ENCODE results near the gene ACOX3. TPM values are rescaled to one million over a fixed set of nuclear protein-coding genes. Genes with fewer than 3 reads are reported as not detected.
"Not testable (repeated sequence)": the region's sequence is repeated elsewhere in the genome, so short reads cannot be mapped to it uniquely, and the experiment has no call there.

Gene ACOX3
- total RNA-seq, 1 donor from 2014 or later = 28.4 TPM

DNA sequence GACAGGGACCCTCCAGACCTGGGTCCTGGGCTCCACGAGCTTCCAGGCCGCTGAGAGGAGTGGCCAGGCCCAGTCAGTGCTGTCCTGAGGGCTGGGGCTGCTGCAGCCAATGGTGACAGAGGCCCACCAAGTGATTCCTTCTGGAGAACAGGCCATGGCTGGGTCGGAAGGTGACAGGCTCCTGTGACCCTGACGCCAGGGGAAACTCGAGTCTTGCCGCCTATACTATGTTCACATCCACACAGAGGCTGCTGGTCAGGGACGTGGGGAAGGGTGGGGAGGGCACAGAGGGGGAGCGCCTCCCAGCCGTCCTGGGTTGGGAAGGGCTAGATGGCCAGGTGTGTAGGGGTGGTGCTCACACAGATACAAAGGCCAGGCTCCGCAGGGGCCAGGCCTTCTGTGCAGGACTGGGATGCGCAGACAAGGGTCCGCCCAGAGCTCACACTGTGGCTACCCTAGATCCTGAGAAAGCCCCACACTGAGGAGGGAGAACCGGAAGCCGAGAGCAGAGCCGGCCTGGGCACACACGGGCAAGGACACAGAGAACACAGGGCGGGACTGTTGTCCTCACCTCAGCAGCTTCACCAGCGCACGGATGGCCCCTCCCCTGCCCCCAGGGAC is 89.6 kb downstream of the ACOX3 start:
- no peaks in the 10 kb centered on the region for H3K9me3 Mint-ChIP-seq
- H3K4me1 Mint-ChIP-seq (ENCODE audit: low read depth) = no peaks in the 10 kb centered on the region
- intact Hi-C loops (cut with micrococcal nuclease) = no loop called here
- no peak overlapping the region for H3K4me3 Mint-ChIP-seq (ENCODE audit: low read depth)
- no peaks in the 10 kb centered on the region for H3K36me3 Mint-ChIP-seq (ENCODE audit: low read depth)
- H3K27me3 Mint-ChIP-seq (ENCODE audit: low read depth) = peaks cover 2% of the 10 kb centered on the region
- no peak for DNase-seq (ENCODE audit: low spot score)
- H3K27ac Mint-ChIP-seq = no peak overlapping the region

DNA sequence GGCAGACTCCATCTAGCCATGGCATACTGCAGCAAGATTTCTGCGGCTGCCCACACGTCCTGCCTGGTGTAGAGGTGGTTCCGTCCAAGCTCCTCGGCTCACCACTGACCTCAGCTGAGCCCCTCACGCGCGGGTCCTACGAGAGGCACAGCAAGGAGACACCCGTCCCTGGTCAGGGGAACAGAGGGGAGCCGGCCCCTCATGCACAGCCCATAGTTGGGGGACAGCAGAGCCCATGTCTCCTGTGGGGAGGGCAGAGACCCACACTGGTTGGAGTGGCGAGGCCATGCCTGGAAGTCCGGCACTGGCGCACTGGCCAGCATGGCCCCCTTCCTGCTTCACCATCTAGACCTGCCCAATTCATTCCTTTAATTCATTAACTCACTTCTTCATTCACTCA is 90.2 kb downstream of the ACOX3 start:
- Mint-ChIP-seq H3K4me1 (ENCODE audit: low read depth) (no peaks in the 10 kb centered on the region), H3K27ac (no peak overlapping the region), H3K9me3 (no peaks in the 10 kb centered on the region), H3K36me3 (ENCODE audit: low read depth) (no peaks in the 10 kb centered on the region), H3K27me3 (ENCODE audit: low read depth) (peaks cover 2% of the 10 kb centered on the region), H3K4me3 (ENCODE audit: low read depth) (no peak overlapping the region)
- intact Hi-C loops (cut with micrococcal nuclease) = no loop called here
- DNase-seq (ENCODE audit: low spot score) = no peak

DNA sequence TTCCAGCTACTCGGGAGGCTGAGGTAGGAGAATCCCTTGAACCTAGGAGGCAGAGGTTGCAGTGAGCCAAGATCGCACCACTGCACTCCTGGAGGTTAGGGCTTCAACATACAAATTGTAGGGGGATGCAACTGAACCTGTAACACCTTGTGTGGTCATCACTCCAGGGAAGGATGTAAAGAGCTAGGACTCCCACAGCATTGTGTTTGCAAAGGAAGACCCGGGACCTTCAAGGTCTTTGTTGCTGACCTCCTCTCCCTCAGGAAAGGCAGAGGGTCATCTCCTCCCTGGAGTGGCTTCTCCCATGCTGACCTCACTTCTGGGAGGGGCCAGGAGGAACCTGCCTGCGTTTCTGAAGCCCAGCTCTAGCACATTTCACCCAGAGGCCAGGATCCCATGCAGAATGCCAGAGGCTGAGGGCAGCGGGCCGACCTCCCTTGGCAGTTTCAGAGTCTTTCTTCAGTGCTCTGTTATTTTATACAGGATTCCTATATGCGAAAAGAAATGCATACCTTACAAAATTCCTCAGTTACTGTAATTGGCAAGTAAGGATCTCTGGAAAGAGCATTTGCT is 90.8 kb downstream of the ACOX3 start:
- no peak overlapping the region for H3K27ac Mint-ChIP-seq
- no peak overlapping the region for H3K4me3 Mint-ChIP-seq (ENCODE audit: low read depth)
- H3K4me1 Mint-ChIP-seq (ENCODE audit: low read depth) = no peaks in the 10 kb centered on the region
- H3K36me3 Mint-ChIP-seq (ENCODE audit: low read depth) = no peaks in the 10 kb centered on the region
- intact Hi-C loops (cut with micrococcal nuclease) = no loop called here
- no peak for DNase-seq (ENCODE audit: low spot score)
- no peaks in the 10 kb centered on the region for H3K9me3 Mint-ChIP-seq
- peaks cover 2% of the 10 kb centered on the region for H3K27me3 Mint-ChIP-seq (ENCODE audit: low read depth)

DNA sequence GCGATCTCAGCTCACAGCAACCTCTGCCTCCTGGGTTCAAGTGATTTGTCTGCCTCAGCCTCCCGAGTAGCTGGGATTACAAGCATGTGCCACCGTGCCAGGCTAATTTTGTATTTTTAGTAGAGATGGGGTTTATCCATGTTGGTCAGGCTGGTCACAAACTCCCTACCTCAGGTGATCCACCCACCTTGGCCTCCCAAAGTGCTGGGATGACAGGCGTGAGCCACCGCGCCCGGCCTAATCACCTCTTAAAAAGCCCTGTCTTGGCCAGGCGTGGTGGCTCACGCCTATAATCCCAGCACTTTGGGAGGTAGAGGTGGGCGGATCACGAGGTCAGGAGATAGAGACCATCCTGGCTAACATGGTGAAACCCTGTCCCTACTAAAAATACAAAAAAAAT is 91.3 kb downstream of the ACOX3 start:
- H3K27me3 Mint-ChIP-seq (ENCODE audit: low read depth); H3K9me3 Mint-ChIP-seq; H3K4me3 Mint-ChIP-seq (ENCODE audit: low read depth); H3K4me1 Mint-ChIP-seq (ENCODE audit: low read depth); H3K36me3 Mint-ChIP-seq (ENCODE audit: low read depth); H3K27ac Mint-ChIP-seq; DNase-seq (ENCODE audit: low spot score); intact Hi-C loops (cut with micrococcal nuclease): not testable (repeated sequence)

DNA sequence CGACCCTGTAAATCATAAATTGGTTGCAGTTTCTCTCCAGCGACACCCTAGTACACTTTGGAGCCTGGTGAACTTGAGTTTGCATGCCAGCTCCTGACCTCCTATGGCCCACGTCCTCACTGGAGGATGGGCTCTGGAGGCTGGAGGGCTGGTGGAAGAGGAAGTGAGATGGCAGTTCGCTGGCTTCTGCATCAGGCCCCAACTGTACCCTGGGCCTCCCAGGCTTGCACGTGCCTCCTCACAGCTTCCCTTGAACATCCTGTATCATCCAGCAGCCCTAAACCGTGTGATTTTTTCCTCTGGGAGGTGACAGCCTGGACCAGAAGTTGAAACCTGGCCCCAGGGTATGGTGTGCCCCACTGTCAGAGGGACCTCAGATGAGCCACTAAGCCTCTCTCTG is 92.5 kb downstream of the ACOX3 start:
- no peak overlapping the region for H3K27ac Mint-ChIP-seq
- no peaks in the 10 kb centered on the region for H3K9me3 Mint-ChIP-seq
- H3K4me1 Mint-ChIP-seq (ENCODE audit: low read depth) = no peaks in the 10 kb centered on the region
- H3K36me3 Mint-ChIP-seq (ENCODE audit: low read depth) = no peaks in the 10 kb centered on the region
- intact Hi-C loops (cut with micrococcal nuclease) = no loop called here
- H3K4me3 Mint-ChIP-seq (ENCODE audit: low read depth) = no peak overlapping the region
- no peaks in the 10 kb centered on the region for H3K27me3 Mint-ChIP-seq (ENCODE audit: low read depth)
- no peak for DNase-seq (ENCODE audit: low spot score)

DNA sequence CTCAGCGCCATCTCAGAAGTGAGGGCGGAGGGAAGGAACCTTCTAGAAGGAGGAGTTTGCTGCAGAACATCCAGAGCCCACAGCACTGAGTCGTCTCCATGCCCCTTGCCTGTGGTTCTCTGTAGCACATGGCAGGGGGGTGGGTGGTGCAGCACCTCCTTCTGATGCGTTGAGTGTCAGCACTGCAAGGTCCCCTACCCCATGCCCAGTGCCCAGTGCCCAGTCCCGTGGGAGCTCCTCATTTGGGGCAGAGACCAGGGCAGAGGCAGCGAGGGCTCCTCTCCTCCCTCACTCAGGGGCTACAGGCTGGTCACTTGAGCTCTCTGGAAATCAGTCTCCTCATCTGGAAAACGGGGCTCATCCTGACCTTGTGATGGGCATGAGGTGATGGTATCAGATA is 92.9 kb downstream of the ACOX3 start:
- Mint-ChIP-seq H3K4me3 (ENCODE audit: low read depth) (no peak overlapping the region), H3K27ac (no peak overlapping the region), H3K36me3 (ENCODE audit: low read depth) (no peaks in the 10 kb centered on the region), H3K27me3 (ENCODE audit: low read depth) (no peaks in the 10 kb centered on the region), H3K9me3 (no peaks in the 10 kb centered on the region), H3K4me1 (ENCODE audit: low read depth) (no peaks in the 10 kb centered on the region)
- no peak for DNase-seq (ENCODE audit: low spot score)
- intact Hi-C loops (cut with micrococcal nuclease) = no loop called here

DNA sequence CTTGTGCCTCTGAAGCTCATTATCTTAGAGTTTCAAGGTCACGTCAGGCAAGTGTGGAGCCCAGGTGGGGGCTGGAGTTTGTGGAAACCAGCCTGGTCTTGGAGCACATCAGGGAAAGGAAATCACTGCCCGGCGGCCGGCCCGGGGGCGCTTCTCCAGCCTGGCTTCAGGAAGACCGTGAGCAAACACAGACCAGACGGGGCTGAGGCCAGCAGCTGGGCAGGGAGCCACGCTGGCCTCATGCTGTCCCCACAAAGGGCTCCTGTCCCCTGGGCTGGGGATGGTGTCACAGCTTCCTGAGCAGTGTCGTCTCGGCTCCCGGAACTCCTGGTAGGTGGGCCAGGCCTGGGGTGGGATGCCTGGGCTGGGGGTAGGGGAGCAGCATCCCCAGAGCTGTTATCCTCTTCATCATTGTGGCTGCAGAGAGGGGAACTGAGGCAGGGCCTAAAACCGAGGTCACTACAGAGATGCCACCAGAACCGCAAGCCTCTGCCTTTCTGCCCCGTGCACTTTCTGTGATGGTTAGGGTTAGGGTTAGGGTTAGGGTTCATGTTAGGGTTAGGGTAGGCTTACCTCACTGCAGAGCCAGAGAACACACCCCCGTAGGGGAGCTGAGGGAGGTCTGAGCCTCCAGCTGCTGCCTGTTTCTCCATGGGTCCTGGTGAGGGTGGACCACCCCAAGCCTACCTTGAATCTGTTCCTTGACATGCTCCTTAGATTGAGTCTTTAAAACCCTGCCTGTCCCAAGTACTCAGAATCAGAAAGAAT is 93.5 kb downstream of the ACOX3 start:
- Mint-ChIP-seq H3K27me3 (ENCODE audit: low read depth) (no peaks in the 10 kb centered on the region), H3K9me3 (no peaks in the 10 kb centered on the region), H3K4me1 (ENCODE audit: low read depth) (no peaks in the 10 kb centered on the region), H3K27ac (no peak overlapping the region), H3K4me3 (ENCODE audit: low read depth) (no peak overlapping the region), H3K36me3 (ENCODE audit: low read depth) (no peaks in the 10 kb centered on the region)
- intact Hi-C loops (cut with micrococcal nuclease) = no loop called here
- DNase-seq (ENCODE audit: low spot score) = no peak

DNA sequence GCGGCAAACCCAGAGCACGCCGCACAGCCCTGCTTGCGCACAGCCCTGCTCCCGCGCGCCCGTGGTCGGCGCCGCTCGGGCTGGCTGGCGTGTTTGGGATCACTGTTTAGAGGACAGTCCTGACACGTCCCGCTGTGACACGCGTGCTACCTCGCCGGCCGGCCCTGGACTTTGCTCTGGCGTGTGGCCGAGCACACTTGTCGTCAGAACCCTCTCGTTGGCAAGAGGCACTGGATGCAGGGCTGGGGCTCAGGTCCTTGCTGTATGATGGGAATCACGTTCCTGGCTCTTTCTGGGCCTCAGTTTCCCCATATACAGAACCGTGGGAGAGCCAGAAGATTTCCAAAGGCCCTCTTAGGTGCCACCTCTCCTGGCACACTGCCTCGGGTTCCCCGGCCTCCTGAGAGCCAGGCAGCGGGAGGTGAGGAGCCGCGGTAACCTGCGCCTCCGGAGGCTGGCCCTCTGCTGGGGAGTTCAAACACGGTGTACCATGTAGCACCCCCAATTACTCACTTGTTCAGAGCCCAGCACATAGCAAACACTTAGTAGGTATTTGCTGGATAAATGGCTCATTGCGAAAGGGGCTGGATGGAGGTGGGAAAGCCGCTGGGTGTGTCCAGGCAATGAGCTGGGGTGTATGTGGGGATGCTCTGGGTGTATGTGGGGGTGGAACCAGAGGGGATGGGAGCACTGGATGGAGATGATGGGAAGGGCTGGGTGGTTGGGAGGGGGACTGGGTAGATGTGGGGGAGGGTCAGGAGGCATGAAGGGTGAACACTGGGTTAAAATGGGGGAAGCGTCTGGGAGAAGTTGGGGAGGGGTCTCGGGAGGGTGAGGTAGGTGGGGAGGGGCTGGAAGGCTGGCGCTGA is 94.3 kb downstream of the ACOX3 start:
- Mint-ChIP-seq H3K4me3 (ENCODE audit: low read depth) (no peak overlapping the region), H3K27me3 (ENCODE audit: low read depth) (no peaks in the 10 kb centered on the region), H3K4me1 (ENCODE audit: low read depth) (no peaks in the 10 kb centered on the region), H3K36me3 (ENCODE audit: low read depth) (no peaks in the 10 kb centered on the region), H3K27ac (no peak overlapping the region), H3K9me3 (no peaks in the 10 kb centered on the region)
- no peak for DNase-seq (ENCODE audit: low spot score)
- intact Hi-C loops (cut with micrococcal nuclease) = no loop called here

DNA sequence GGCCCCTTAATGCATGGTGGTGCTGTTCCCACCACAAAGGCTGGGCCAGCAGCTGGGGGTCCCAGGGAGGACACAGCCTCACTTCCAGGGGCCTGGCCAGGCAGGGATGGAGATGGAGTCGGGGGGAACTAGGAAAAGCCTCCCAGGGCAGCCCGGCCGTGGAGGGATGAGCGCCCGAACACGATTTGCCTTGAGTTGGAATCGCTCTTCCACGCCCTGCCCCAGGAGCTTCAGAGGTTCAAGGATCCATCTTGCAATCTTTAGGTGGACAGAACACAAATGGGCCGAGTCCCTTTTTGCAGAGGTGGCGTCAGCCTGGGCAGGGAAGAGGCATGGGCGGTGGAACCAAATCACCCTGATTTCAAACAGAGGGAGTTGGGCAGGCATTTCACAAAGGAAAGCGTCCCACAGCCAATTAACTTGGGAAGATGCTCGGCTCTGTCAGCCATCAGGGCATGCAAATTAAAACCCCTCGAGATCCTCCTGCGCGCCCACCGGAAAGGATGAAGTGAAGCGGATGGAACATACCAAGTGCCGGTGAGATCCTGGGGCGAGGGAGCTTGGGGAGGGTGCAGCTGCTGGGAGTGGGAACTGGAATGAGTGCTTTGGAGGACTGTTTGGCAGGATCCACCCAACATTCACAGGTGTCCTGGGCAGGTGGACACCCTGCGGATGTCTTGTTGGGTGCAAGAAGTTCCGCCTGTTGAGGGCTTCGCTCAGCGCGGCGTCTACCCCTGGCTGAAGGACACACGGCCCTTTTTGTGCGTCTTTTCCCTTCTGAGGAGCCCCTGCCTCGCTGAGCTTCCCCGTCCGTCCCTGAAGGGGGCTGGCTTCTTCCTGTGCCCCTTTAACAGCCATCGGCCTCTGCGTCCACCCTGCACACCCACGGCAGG is 95.2 kb downstream of the ACOX3 start:
- Mint-ChIP-seq H3K9me3 (no peaks in the 10 kb centered on the region), H3K4me3 (ENCODE audit: low read depth) (no peak overlapping the region), H3K27ac (no peak overlapping the region), H3K4me1 (ENCODE audit: low read depth) (no peaks in the 10 kb centered on the region), H3K36me3 (ENCODE audit: low read depth) (no peaks in the 10 kb centered on the region), H3K27me3 (ENCODE audit: low read depth) (no peaks in the 10 kb centered on the region)
- intact Hi-C loops (cut with micrococcal nuclease) = no loop called here
- DNase-seq (ENCODE audit: low spot score) = no peak

DNA sequence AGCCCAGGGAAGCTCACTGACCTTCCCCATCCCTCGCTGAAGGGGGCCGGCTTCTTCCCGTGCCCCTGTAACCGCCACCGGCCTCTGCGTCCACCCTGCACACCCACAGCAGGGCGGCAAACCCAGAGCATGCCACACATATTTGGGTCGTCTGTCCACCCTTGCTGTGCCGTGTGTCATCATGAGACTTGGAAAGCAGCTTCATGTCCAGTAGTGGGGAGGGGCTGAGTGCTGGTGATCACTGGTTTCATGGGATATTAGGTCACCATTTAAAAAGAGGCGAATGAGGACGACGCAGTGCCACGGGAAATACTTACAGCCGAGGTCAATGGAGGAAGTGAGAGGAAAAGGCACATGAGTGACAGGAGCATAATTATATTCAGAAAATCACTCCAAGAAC is 96.1 kb downstream of the ACOX3 start:
- no peaks in the 10 kb centered on the region for H3K27me3 Mint-ChIP-seq (ENCODE audit: low read depth)
- H3K36me3 Mint-ChIP-seq (ENCODE audit: low read depth) = no peaks in the 10 kb centered on the region
- DNase-seq (ENCODE audit: low spot score) = no peak
- no peaks in the 10 kb centered on the region for H3K4me1 Mint-ChIP-seq (ENCODE audit: low read depth)
- H3K27ac Mint-ChIP-seq = no peak overlapping the region
- no peaks in the 10 kb centered on the region for H3K9me3 Mint-ChIP-seq
- intact Hi-C loops (cut with micrococcal nuclease) = no loop called here
- no peak overlapping the region for H3K4me3 Mint-ChIP-seq (ENCODE audit: low read depth)

DNA sequence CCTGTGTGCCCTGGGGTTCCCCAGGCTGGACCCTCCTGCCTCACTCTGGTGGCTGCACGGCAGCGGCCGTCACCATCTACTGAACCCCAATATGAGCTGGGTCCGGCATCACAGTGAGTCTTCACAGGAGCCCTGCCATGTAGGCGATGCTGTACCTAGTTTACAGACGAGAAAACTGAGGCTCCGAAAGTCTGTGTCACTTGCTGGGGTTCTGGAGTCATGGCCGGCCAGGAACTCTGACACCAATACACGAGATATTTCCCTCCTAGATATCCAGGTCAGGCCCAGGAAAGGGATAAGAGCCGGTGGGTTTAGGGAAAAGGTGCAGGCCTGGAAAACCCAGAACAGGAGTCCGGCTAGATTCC is 96.6 kb downstream of the ACOX3 start:
- intact Hi-C loops (cut with micrococcal nuclease) = no loop called here
- no peaks in the 10 kb centered on the region for H3K4me1 Mint-ChIP-seq (ENCODE audit: low read depth)
- DNase-seq (ENCODE audit: low spot score) = no peak
- no peak overlapping the region for H3K4me3 Mint-ChIP-seq (ENCODE audit: low read depth)
- no peaks in the 10 kb centered on the region for H3K9me3 Mint-ChIP-seq
- H3K27ac Mint-ChIP-seq = no peak overlapping the region
- H3K36me3 Mint-ChIP-seq (ENCODE audit: low read depth) = no peaks in the 10 kb centered on the region
- no peaks in the 10 kb centered on the region for H3K27me3 Mint-ChIP-seq (ENCODE audit: low read depth)

DNA sequence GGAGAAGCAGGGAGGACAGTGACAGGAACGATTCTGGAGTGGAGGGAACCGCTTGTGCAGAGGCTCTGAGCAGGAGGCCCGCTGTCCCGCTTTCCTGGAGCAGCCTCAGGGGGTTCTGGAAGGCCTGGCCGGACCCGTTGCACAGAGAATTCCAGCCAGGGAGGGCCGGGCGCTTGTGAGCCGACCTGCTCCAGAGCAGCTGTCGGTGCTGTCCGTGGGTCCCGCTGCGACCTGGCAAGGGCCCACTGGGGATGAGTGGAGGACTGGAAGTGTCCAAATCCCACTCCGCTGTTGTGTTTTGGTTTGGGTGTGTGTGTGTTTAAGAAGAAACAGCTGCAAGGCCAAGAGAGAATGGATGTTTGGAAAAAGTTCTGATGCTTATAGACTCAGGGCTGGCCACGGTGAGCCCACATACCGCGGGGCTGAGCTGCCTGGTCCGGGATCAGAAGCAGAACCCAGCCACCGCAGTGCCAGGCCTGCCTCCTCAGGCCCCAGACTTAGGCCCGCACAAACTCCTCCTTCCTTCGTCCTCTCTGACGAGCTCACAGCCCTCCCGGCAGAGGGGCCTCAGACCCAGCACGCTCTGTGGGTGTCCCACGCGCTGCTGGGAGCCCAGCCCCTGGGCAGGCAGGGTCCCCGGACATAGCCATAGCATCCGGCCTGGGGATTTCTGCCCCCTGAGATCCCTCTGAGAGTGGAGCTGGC is 97.1 kb downstream of the ACOX3 start:
- no peaks in the 10 kb centered on the region for H3K27me3 Mint-ChIP-seq (ENCODE audit: low read depth)
- DNase-seq (ENCODE audit: low spot score) = no peak
- no peaks in the 10 kb centered on the region for H3K4me1 Mint-ChIP-seq (ENCODE audit: low read depth)
- H3K4me3 Mint-ChIP-seq (ENCODE audit: low read depth) = no peak overlapping the region
- no peaks in the 10 kb centered on the region for H3K9me3 Mint-ChIP-seq
- H3K27ac Mint-ChIP-seq = no peak overlapping the region
- H3K36me3 Mint-ChIP-seq (ENCODE audit: low read depth) = no peaks in the 10 kb centered on the region
- intact Hi-C loops (cut with micrococcal nuclease) = no loop called here

Data from activated T-helper 2 cell treated with anti-CD3 and anti-CD28 coated beads, Interferon-gamma antibody, Interleukin-2, Interleukin-4, amounts not matched to agents 10 μg/mL and 5 μg/mL and 100 μg/mL, durations not matched to agents 14 hours and 24 hours and 36 hours (primary cell).